ENCODE data around the gene OCA2.

- no peak for TF ChIP-seq CTCF (conservative IDR thresholded peaks at IDR 0.05; ENCODE audit: low read length)
- no peak for TF ChIP-seq EZH2phosphoT487 (IDR thresholded peaks at IDR 0.05; ENCODE audit: borderline replicate concordance, low read depth, low read length)
Measured at GRCh38 chr15:27746401-27746955, 352.6 kb downstream of the OCA2 start.
